Nephron (organoid): Measurements from ENCODE around the gene CCDC157.

Experiments
- H3K27ac Mint-ChIP-seq, 3 experiments: 2 replicates each; pipeline ENCODE4 v1.8.0; 2020; ENCODE audit warnings: mixed read lengths in 3 of 3, mild to moderate bottlenecking in 2 of 3, moderate library complexity in 1 of 3
- H3K27me3 Mint-ChIP-seq: 2 replicates; pipeline ENCODE4 v1.8.0; 2021; ENCODE audit warnings: low read depth, mild to moderate bottlenecking, moderate library complexity, mixed read lengths
- H3K36me3 Mint-ChIP-seq: 2 replicates; pipeline ENCODE4 v1.8.0; 2020; ENCODE audit warnings: low read depth, mixed read lengths
- H3K4me1 Mint-ChIP-seq: 2 replicates; pipeline ENCODE4 v1.8.0; 2020; ENCODE audit warnings: mixed read lengths
- H3K4me3 Mint-ChIP-seq, 3 experiments: 2 replicates each; pipeline ENCODE4 v1.8.0; 2020; ENCODE audit warnings: mild to moderate bottlenecking in 3 of 3, mixed read lengths in 3 of 3, moderate library complexity in 2 of 3
- H3K9me3 Mint-ChIP-seq: 2 replicates; pipeline ENCODE4 v1.8.0; 2020; ENCODE audit warnings: mixed read lengths
- TF ChIP-seq, protein P1 (sequence below), 3 experiments: fragments of 200-600 bp; sonication (generic); IDR thresholded peaks; one replicate each; pipeline ENCODE4 v1.5.0; 2021; ENCODE audit warnings: antibody characterized with exemption in 3 of 3; ENCODE audit not compliant: unreplicated experiment in 3 of 3

Gene CCDC157

DNA sequence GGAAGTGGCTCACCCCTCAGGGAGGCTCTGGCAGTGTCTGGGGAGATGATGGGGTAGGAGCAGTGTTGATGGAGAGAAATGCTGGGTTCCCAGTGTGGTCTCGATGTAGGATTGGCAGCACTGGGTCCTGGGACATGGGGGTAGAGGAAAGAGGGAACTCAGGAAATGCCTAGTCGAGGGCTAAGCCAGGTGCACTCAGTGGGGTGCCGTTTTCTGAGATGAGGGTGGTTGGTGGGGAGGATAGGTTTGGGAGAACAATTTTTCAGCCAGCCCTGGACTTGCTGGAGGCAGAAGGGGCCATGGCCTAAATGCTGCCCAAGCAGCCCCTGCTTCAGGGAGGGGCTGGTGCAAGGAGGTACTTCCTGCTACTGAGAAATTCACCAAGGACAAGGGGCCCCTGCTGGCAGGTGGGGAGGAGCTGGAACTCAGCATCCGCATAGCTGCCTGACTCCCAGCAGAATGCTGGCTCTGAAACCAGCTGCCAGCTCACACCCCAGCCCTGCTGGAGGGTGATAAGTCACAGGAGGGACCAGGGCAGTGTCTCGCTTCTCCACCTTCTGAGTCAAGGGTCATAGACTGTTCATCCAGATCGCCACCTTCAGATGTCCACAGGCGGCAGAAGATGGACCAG lies 6.0 kb downstream of the CCDC157 start:
- TF ChIP-seq, protein P1, sequence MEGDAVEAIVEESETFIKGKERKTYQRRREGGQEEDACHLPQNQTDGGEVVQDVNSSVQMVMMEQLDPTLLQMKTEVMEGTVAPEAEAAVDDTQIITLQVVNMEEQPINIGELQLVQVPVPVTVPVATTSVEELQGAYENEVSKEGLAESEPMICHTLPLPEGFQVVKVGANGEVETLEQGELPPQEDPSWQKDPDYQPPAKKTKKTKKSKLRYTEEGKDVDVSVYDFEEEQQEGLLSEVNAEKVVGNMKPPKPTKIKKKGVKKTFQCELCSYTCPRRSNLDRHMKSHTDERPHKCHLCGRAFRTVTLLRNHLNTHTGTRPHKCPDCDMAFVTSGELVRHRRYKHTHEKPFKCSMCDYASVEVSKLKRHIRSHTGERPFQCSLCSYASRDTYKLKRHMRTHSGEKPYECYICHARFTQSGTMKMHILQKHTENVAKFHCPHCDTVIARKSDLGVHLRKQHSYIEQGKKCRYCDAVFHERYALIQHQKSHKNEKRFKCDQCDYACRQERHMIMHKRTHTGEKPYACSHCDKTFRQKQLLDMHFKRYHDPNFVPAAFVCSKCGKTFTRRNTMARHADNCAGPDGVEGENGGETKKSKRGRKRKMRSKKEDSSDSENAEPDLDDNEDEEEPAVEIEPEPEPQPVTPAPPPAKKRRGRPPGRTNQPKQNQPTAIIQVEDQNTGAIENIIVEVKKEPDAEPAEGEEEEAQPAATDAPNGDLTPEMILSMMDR (IDR thresholded peaks at IDR 0.05; ENCODE audit: unreplicated experiment in 3 of 3) = no peak
- Mint-ChIP-seq H3K27me3 (peaks cover 4% of the 10 kb centered on the region), H3K9me3 (no peaks in the 10 kb centered on the region), H3K27ac (no peak overlapping the region), H3K4me1 (peaks cover 5% of the 10 kb centered on the region), H3K4me3 (no peak overlapping the region), H3K36me3 (peaks cover 10% of the 10 kb centered on the region)

DNA sequence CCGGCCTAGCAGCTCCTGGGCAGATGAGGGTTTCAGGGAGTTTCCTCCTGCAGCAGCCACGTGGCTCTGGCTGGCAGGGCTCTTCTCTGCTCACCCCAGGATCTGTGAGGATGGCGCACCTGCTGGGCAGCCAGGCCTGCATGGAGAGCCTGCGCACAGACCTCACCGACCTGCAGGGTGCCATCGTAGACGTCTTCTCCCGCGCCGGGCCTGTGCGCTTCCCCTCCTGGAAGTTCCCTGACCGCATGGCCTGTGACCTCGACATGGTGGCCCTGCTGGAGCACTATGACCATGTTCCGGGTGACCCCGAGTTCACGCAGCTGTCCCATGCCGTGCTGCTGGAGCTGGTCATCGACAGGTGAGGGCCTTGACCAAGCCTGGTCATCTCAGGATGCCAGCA lies 9.1 kb downstream of the CCDC157 start:
- H3K27ac Mint-ChIP-seq = no peak overlapping the region
- H3K27me3 Mint-ChIP-seq = peaks cover 4% of the 10 kb centered on the region
- H3K9me3 Mint-ChIP-seq = no peaks in the 10 kb centered on the region
- TF ChIP-seq, protein P1 (IDR thresholded peaks at IDR 0.05; ENCODE audit: unreplicated experiment in 3 of 3) = no peak
- H3K4me1 Mint-ChIP-seq = peaks cover 13% of the 10 kb centered on the region
- no peak overlapping the region for H3K4me3 Mint-ChIP-seq
- peaks cover 10% of the 10 kb centered on the region for H3K36me3 Mint-ChIP-seq

- no peak overlapping the region for H3K27ac Mint-ChIP-seq
- no peaks in the 10 kb centered on the region for H3K9me3 Mint-ChIP-seq
- H3K36me3 Mint-ChIP-seq = peaks cover 3% of the 10 kb centered on the region
- H3K27me3 Mint-ChIP-seq = peaks cover 4% of the 10 kb centered on the region
- H3K4me1 Mint-ChIP-seq = peaks cover 14% of the 10 kb centered on the region
- H3K4me3 Mint-ChIP-seq = no peak overlapping the region
- TF ChIP-seq, protein P1 (IDR thresholded peaks at IDR 0.05; ENCODE audit: unreplicated experiment in 3 of 3) = no peak
These were observed 11.6 kb downstream of the CCDC157 start for GRCh38 chr22:30368420-30368819.

DNA sequence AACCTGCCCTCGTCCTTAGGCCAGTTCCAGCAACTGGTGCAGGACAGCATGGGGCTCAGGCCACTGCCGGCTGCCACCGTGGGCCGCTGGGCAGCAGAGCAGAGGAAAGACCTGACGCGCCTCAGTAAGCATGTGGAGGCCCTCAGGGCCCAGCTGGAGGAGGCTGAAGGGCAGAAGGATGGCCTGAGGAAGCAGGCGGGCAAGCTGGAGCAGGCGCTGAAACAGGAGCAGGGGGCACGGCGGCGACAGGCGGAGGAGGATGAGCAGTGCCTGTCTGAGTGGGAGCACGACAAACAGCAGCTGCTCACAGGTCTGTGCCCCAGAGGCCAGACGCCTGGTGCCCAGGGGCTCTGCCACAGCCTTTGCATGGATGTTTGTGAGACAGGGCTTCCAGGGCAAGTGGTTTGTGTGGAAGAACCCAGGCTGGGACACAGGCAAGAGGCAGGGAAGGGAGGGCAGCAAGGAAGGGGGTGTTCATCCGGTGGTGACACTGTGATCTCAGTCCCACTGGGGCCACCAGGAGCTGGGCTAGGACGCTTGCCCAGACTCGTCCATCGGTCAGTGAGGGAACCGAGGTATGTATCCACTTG lies 13.9 kb downstream of the CCDC157 start:
- Mint-ChIP-seq H3K27me3 (no peaks in the 10 kb centered on the region), H3K4me3 (no peak overlapping the region), H3K9me3 (no peaks in the 10 kb centered on the region), H3K27ac (peak overlapping the region in 2 of 3 experiments; percentile 72 to 87), H3K4me1 (peaks cover 14% of the 10 kb centered on the region), H3K36me3 (peaks cover 7% of the 10 kb centered on the region)
- TF ChIP-seq, protein P1 (IDR thresholded peaks at IDR 0.05; ENCODE audit: unreplicated experiment in 3 of 3) = no peak

DNA sequence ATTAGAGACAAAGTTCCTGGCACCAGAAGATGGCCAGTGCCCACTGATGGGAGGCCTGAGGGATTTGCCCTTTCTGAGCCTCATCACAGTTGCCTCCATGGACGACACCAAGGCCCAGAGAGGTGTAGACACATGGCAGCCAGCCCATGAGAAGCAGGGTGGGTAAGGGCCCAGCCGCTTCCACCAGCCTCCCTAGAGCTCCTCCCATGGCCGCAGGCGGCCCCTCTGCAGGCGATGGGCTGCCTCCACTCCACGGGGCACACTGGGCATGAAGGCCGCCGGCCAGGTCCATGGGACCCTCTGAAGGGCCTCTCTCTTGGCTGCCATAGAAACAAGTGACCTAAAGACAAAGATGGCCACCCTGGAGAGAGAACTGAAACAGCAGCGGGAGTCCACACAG lies 14.5 kb downstream of the CCDC157 start:
- H3K9me3 Mint-ChIP-seq = no peaks in the 10 kb centered on the region
- H3K4me3 Mint-ChIP-seq = no peak overlapping the region
- no peak overlapping the region for H3K27ac Mint-ChIP-seq
- peaks cover 14% of the 10 kb centered on the region for H3K4me1 Mint-ChIP-seq
- no peaks in the 10 kb centered on the region for H3K27me3 Mint-ChIP-seq
- peaks cover 7% of the 10 kb centered on the region for H3K36me3 Mint-ChIP-seq
- TF ChIP-seq, protein P1 (IDR thresholded peaks at IDR 0.05; ENCODE audit: unreplicated experiment in 3 of 3) = no peak

DNA sequence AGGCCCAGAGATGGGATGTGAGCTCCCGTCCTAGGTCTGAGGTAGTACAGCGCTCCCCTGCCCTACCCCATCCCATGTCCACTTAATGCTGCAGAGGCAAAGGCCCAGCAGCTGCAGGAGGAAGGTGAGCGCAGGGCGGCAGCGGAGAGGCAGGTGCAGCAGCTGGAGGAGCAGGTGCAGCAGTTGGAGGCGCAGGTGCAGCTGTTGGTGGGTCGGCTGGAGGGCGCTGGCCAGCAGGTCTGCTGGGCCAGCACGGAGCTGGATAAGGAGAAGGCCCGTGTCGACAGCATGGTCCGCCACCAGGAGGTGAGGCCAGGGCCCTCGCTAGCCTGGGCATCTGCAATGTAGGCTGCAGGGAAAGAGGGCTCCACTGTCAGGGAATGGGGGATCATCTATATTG lies 15.2 kb downstream of the CCDC157 start:
- Mint-ChIP-seq H3K4me3 (no peak overlapping the region), H3K36me3 (peaks cover 4% of the 10 kb centered on the region), H3K4me1 (peaks cover 14% of the 10 kb centered on the region), H3K27ac (no peak overlapping the region), H3K27me3 (no peaks in the 10 kb centered on the region), H3K9me3 (no peaks in the 10 kb centered on the region)
- TF ChIP-seq, protein P1 (IDR thresholded peaks at IDR 0.05; ENCODE audit: unreplicated experiment in 3 of 3) = no peak
